Heart right ventricle (tissue), 16 donors: ENCODE data around the gene SLC12A8. TPM values are rescaled to one million over a fixed set of nuclear protein-coding genes. Genes with fewer than 3 reads are reported as not detected.

Experiments used
- ATAC-seq, 8 donors: fragments of 200-7000 bp; cut with Tn5 transposase; one replicate each; pipeline ENCODE4 v1.9.1; 2020; ENCODE audit warnings: mild to moderate bottlenecking in 8 of 8, moderate library complexity in 8 of 8, moderate number of reproducible peaks in 1 of 8
- DNase-seq, 2 donors: peaks; one replicate each; pipeline ENCODE4 v3.0.0-alpha.2; 2020
- H3K27ac ChIP-seq, 10 donors: fragments of 200-600 bp; sonication (generic) in 2 of 10; one replicate each; pipeline versions ENCODE4 v1.5.0 to v1.8.0; 2020 to 2022; ENCODE audit warnings: mild to moderate bottlenecking in 3 of 10
- H3K27me3 ChIP-seq, 7 donors: fragments of 200-600 bp; one replicate each; pipeline ENCODE4 v1.8.0; 2021 to 2022; ENCODE audit warnings: mild to moderate bottlenecking in 2 of 7
- H3K36me3 ChIP-seq, 9 donors: fragments of 200-600 bp; sonication (generic) in 1 of 9; one replicate each; pipeline versions ENCODE4 v1.5.0 to v1.8.0; 2020 to 2022; ENCODE audit warnings: mild to moderate bottlenecking in 2 of 9
- H3K4me1 ChIP-seq, 9 donors: fragments of 200-600 bp; sonication (generic) in 1 of 9; one replicate each; pipeline versions ENCODE4 v1.5.0 to v1.8.0; 2020 to 2022; ENCODE audit warnings: mild to moderate bottlenecking in 4 of 9
- H3K4me3 ChIP-seq, 10 donors: fragments of 200-600 bp; sonication (generic) in 2 of 10; one replicate each; pipeline versions ENCODE4 v1.5.0 to v1.8.0; 2020 to 2022; ENCODE audit warnings: mild to moderate bottlenecking in 7 of 10, moderate library complexity in 2 of 10
- H3K9me3 ChIP-seq, 11 donors: fragments of 200-600 bp in 10 of 11; sonication (generic) in 2 of 11; one replicate each; pipeline versions ENCODE4 v1.5.0 to v1.8.0; 2013 to 2022; ENCODE audit warnings: mild to moderate bottlenecking in 2 of 11, control low read depth in 1 of 11, moderate library complexity in 1 of 11
- CTCF ChIP-seq, 9 donors: fragments of 200-600 bp; sonication (generic) in 2 of 9; IDR thresholded peaks; one replicate each; pipeline versions ENCODE4 v1.5.0 to v1.8.0; 2021 to 2022; ENCODE audit warnings: antibody characterized with exemption in 9 of 9, mild to moderate bottlenecking in 5 of 9, moderate library complexity in 1 of 9
- WGBS, 2 donors: extraction: QIAGEN DNeasy Blood & Tissue Kit; methylation state at CpG; one replicate each; pipeline ENCODE4 v1.1.7; 2013; ENCODE audit warnings: inconsistent platforms in 1 of 2; 5-methylcytosine and 5-hydroxymethylcytosine counted together
- intact Hi-C, 10 donors: fragments of 100-400 bp; cut with DNase I; formaldehyde crosslinking; loops; one replicate each; pipeline versions ENCODE4 v1.11.1 to v1.14.2; 2022
- polyA plus RNA-seq, 2 donors: library from polyadenylated mRNA; stranded (reverse); fragments of 200-250 nt; gene quantifications; one replicate each; pipeline ENCODE4 v1.2.3, GENCODE V29; 2013
- total RNA-seq, 10 donors: library from RNA; stranded (reverse); fragmentation: NEBNext Ultra II Directional in 3 of 10; extraction: Animal tissue kit (Norgen Biotek cat#: 25700) in 3 of 10; gene quantifications; one replicate each; pipeline versions ENCODE4 v1.2.1 to v1.2.4, GENCODE V29; 2021 to 2023
- donor health status: Arrhythmogenic right ventricular cardiomyopathy.
- donor health status: ischemic (EF 13 %, LVEDD 7.1; RV severe dilation, severe dysfunction).
- donor health status: healthy with polysubstance abuse.
- donor health status: DM: no; HTN: yes; CAD: no.
- donor health status: DM: no; HTN: no; CAD: no.
- donor health status: ischemic (EF 25% LVEDD 6.9; RV normal size, moderate dysfunction).
- donor health status: ischemic (EF 25% LVEDD 5.7; RV mildly dilated, moderate dysfunction).
- donor health status: healthy.
- donor health status: DM: yes; HTN: yes; CAD: no.
- donor health status: Ischemic cardiomyopathy.
- donor health status: ischemic (EF 35%, LVEDD 5.7; RV mildly dilated, moderate dysfunction).
- donor health status: nonischemic (EF 11% LVEDD 7.7; RV severe dilation, severe dysfunction).
- donor health status: DM: yes; HTN: yes; CAD: no.
- donor health status: PGD.
- donor health status: ischemic (EF 29% LVEDD 5.4; RV normal size, mild dysfunction).
- donor health status: nonischemic (EF 23%, LVEDD 6.1; RV moderate dilation, normal function).

SLC12A8 gene
- total and polyA plus RNA-seq, 12 donors, result 0.09 to 0.88 (median 0.40) TPM; not detected in 1

GRCh38 chr3:125177746-125178145, 34.8 kb downstream of the SLC12A8 start:
- H3K36me3 ChIP-seq, result no peaks in the 10 kb centered on the region
- intact Hi-C loops, result no loop called here
- H3K27me3 ChIP-seq, result no peaks in the 10 kb centered on the region
- H3K9me3 ChIP-seq, result peaks cover 0 to 10% (median 0%) of the 10 kb centered on the region in 11 donors
- H3K4me3 ChIP-seq, result no peak overlapping the region
- no peak for DNase-seq
- WGBS, 2 donors, result 94 to 97% methylated on average over 13 of the region's 13 CpGs
- ATAC-seq, result no peak
- no peak for TF ChIP-seq CTCF (IDR thresholded peaks at IDR 0.05)
- H3K4me1 ChIP-seq, result peaks cover 0 to 6% (median 0%) of the 10 kb centered on the region in 9 donors
- no peak overlapping the region for H3K27ac ChIP-seq

DNA sequence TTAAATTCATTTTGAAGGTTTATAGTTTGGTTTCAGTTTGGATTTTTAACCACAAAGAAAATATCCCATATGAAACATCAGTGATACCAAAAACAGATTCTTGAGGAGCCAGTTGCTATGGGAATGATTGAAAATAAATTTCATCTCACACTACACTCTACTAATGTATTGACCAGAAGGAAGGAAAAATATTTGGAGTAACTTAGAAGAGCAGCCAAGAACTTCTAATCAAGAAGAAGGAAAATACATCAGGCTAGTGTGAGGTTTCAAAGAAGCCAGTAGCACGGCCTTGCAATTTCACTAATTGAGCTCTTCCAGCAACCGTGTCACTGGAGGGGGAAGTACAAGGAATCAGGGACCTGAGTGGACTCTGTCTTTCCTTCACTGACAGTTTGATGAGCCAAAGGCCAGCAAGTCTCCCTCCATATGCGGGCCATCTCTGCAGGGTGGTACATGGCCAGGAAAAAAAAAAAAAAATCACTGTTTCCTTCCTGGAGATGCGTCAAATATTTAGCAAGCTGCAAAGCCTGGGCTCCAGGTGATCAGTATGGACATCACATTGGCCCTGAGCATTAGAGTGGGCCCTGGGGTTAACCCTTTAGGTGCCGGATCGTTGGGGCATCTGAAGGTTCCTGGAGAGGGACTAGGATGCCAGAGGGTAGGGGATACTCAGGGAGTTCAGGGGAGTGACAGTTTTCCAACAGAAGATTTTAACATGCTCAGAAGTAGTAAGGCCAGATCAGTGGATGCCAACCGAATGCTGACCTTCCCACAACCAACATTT, 37.1 kb downstream of the SLC12A8 start:
- peak overlapping the region in 1 of 10 donors; percentile 15 for H3K27ac ChIP-seq
- intact Hi-C loops, result no loop called here
- no peaks in the 10 kb centered on the region for H3K27me3 ChIP-seq
- H3K36me3 ChIP-seq, result no peaks in the 10 kb centered on the region
- H3K9me3 ChIP-seq, result peaks cover 0 to 10% (median 0%) of the 10 kb centered on the region in 11 donors
- no peak overlapping the region for H3K4me3 ChIP-seq
- DNase-seq, result no peak
- 69 to 71% methylated on average over 7 of the region's 7 CpGs for WGBS, 2 donors
- ATAC-seq, result peak in 6 of 8 donors; percentile 38 to 80 (median 62)
- peaks cover 0 to 6% (median 0%) of the 10 kb centered on the region in 9 donors for H3K4me1 ChIP-seq
- TF ChIP-seq CTCF (IDR thresholded peaks at IDR 0.05), result no peak

- ATAC-seq (no peak), DNase-seq (no peak)
- H3K9me3 ChIP-seq, result peaks cover 0 to 10% (median 0%) of the 10 kb centered on the region in 11 donors
- no peaks in the 10 kb centered on the region for H3K27me3 ChIP-seq
- no peak overlapping the region for H3K4me3 ChIP-seq
- no peaks in the 10 kb centered on the region for H3K36me3 ChIP-seq
- H3K27ac ChIP-seq, result no peak overlapping the region
- peaks cover 0 to 12% (median 0%) of the 10 kb centered on the region in 9 donors for H3K4me1 ChIP-seq
- WGBS, 2 donors, result 87 to 94% methylated on average over 2 of the region's 2 CpGs
- TF ChIP-seq CTCF (IDR thresholded peaks at IDR 0.05), result no peak
- intact Hi-C loops, result no loop called here
Observed at GRCh38 chr3:125172346-125172745, 40.2 kb downstream of the SLC12A8 start.

- 52 to 59% methylated on average over 4 of the region's 4 CpGs for WGBS, 2 donors
- intact Hi-C loops, result loop anchor here in 7 of 10 donors (5.0 to 10.0 kb wide), 5 partner anchors 172 to 404 kb away; partner anchors contain the start of gene MUC13 (in 1 of the 7)
- no peak overlapping the region for H3K27ac ChIP-seq
- H3K9me3 ChIP-seq, result peaks cover 0 to 4% (median 0%) of the 10 kb centered on the region in 11 donors
- no peak for TF ChIP-seq CTCF (IDR thresholded peaks at IDR 0.05)
- H3K4me3 ChIP-seq, result no peak overlapping the region
- ATAC-seq (peak in 6 of 8 donors; percentile 27 to 76 (median 56)), DNase-seq (no peak)
- H3K36me3 ChIP-seq, result no peaks in the 10 kb centered on the region
- H3K4me1 ChIP-seq, result peaks cover 0 to 15% (median 4%) of the 10 kb centered on the region in 9 donors
- no peaks in the 10 kb centered on the region for H3K27me3 ChIP-seq
Observed at GRCh38 chr3:125168711-125169393, 43.7 kb downstream of the SLC12A8 start.
